ENCODE data around the gene NFYC.

- no peak for TF ChIP-seq EP300 (IDR thresholded peaks at IDR 0.05)
- no peak for TF ChIP-seq CTCF (IDR thresholded peaks at IDR 0.05)
- TF ChIP-seq POLR2A (IDR thresholded peaks at IDR 0.05) = no peak
- no peak for TF ChIP-seq POLR2AphosphoS5 (IDR thresholded peaks at IDR 0.05)
Observed at GRCh38 chr1:40760984-40761383, 69.5 kb downstream of the NFYC start.

Data from stomach (tissue), 4 donors.